ENCODE results near the gene STUM.

- TF ChIP-seq CTCF (IDR thresholded peaks at IDR 0.05) (no peak), POLR2A (IDR thresholded peaks at IDR 0.05) (no peak), EP300 (IDR thresholded peaks at IDR 0.05; ENCODE audit: low read depth) (no peak), POLR2AphosphoS5 (IDR thresholded peaks at IDR 0.05) (no peak)
Measured at GRCh38 chr1:226629896-226630550, 81.5 kb downstream of the STUM start.

All from transverse colon (tissue), 4 donors.